Body of pancreas (tissue), 4 donors: ENCODE results near the gene CREB5.

Experiments used
- CTCF ChIP-seq, 7 experiments: fragments of 450-650 bp in 4 of 7; fragments of 200-600 bp in 3 of 7; sonication (generic) in 3 of 7; IDR thresholded peaks; one replicate each; pipeline ENCODE4 v1.5.1; 2016 to 2019; ENCODE audit warnings: antibody characterized with exemption in 7 of 7
- POLR2A ChIP-seq, 3 donors: fragments of 450-650 bp; IDR thresholded peaks; one replicate each; pipeline ENCODE4 v1.6.1; 2016; ENCODE audit warnings: antibody characterized with exemption in 3 of 3, mild to moderate bottlenecking in 2 of 3

DNA sequence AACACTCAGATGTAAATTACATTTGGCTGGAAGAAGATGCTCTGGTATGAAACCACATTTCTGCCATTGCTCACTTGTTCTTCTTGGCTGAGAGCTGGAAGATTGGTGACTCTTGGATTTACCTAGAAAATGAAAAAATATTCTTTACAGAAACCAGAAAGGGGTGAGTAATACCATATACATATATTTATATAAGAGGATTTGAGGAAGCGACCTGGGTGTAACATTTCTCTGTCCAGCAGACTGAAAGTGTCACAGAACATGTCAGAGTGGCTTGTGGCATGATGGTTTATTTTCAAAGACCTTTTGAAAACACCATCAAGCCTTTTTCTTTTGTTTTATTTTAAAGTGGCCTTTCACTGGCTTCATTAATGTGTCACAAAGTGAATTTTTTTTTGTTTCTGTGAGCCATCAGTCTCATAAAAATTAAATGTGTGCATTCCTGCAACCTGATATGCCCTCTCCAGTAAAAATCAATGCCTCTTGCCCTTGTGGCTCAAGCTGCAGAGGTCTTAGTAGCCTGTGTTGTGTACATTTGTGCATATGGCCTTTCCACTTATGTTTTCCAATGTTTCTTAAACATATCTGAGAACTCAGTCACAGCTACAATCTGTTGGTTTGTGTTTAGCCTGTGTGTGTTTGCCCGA lies 23.5 kb downstream of the CREB5 start:
- TF ChIP-seq CTCF (IDR thresholded peaks at IDR 0.05) (no peak), POLR2A (IDR thresholded peaks at IDR 0.05) (no peak)
